ENCODE measurements around the gene UACA.
"Not testable (repeated sequence)": the region's sequence is repeated elsewhere in the genome, so short reads cannot be mapped to it uniquely, and the experiment has no call there.

Gene UACA

GRCh38 chr15:70629735-70630273 lies 133.6 kb downstream of the UACA start:
- DNase-seq (ENCODE audit: low read depth in 2 of 2): no peak

GRCh38 chr15:70628549-70628896 lies 134.8 kb downstream of the UACA start:
- no peak for DNase-seq (ENCODE audit: low read depth in 2 of 2)

GRCh38 chr15:70627734-70628548 lies 135.4 kb downstream of the UACA start:
- no peak for DNase-seq (ENCODE audit: low read depth in 2 of 2)

GRCh38 chr15:70627322-70627721 lies 136.0 kb downstream of the UACA start:
- no peak for DNase-seq (ENCODE audit: low read depth in 2 of 2)

GRCh38 chr15:70625438-70625837 lies 137.9 kb downstream of the UACA start:
- no peak for DNase-seq (ENCODE audit: low read depth in 2 of 2)

- no peak for DNase-seq (ENCODE audit: low read depth in 2 of 2)
Measured at GRCh38 chr15:70625011-70625410, 138.3 kb downstream of the UACA start.

GRCh38 chr15:70618929-70619328 lies 144.4 kb downstream of the UACA start:
- no peak for DNase-seq (ENCODE audit: low read depth in 2 of 2)

GRCh38 chr15:70617911-70618287 lies 145.5 kb downstream of the UACA start:
- no peak for DNase-seq (ENCODE audit: low read depth in 2 of 2)

- no peak for DNase-seq (ENCODE audit: low read depth in 2 of 2)
Measured at GRCh38 chr15:70617076-70617910, 146.1 kb downstream of the UACA start.

GRCh38 chr15:70616311-70616756 lies 147.0 kb downstream of the UACA start:
- DNase-seq (ENCODE audit: low read depth in 2 of 2): not testable (repeated sequence)

- DNase-seq (ENCODE audit: low read depth in 2 of 2): no peak
Measured at GRCh38 chr15:70615435-70616310, 147.7 kb downstream of the UACA start.

GRCh38 chr15:70614221-70614620 lies 149.1 kb downstream of the UACA start:
- no peak for DNase-seq (ENCODE audit: low read depth in 2 of 2)

GRCh38 chr15:70613271-70613670 lies 150.1 kb downstream of the UACA start:
- DNase-seq (ENCODE audit: low read depth in 2 of 2): no peak

GRCh38 chr15:70611286-70611685 lies 152.1 kb downstream of the UACA start:
- no peak for DNase-seq (ENCODE audit: low read depth in 2 of 2)

GRCh38 chr15:70610541-70610940 lies 152.8 kb downstream of the UACA start:
- DNase-seq (ENCODE audit: low read depth in 2 of 2): no peak

GRCh38 chr15:70609889-70610288 lies 153.5 kb downstream of the UACA start:
- no peak for DNase-seq (ENCODE audit: low read depth in 2 of 2)

GRCh38 chr15:70608144-70608543 lies 155.2 kb downstream of the UACA start:
- DNase-seq (ENCODE audit: low read depth in 2 of 2): no peak

GRCh38 chr15:70605606-70606410 lies 157.6 kb downstream of the UACA start:
- DNase-seq (ENCODE audit: low read depth in 2 of 2): no peak

GRCh38 chr15:70604666-70605315 lies 158.6 kb downstream of the UACA start:
- no peak for DNase-seq (ENCODE audit: low read depth in 2 of 2)
